PC-9 (cell line): Measurements from ENCODE around the gene OGDHL. TPM values are rescaled to one million over a fixed set of nuclear protein-coding genes. Genes with fewer than 3 reads are reported as not detected.
A peak's percentile ranks its signal among the peaks of the same experiment; 100 is the strongest.

Source experiments
- BruUV-seq: library from RNA; stranded (reverse); fragments of 400-500 nt; replicated peaks from 2 replicates; lab custom pipeline; 2021; lab: Mats Ljungman, UMichigan
- CTCF ChIA-PET: fragments of 300-600 bp; sonication (Branson Sonifier 250); formaldehyde crosslinking; loops from one replicate; lab custom pipeline; 2022; ENCODE audit warnings: antibody characterized with exemption; lab: Charles Lee
- POLR2A ChIA-PET: fragments of 300-600 bp; sonication (Branson Sonifier 250); formaldehyde crosslinking; loops from one replicate; lab custom pipeline; 2022; ENCODE audit warnings: antibody characterized with exemption; ENCODE audit not compliant: unreplicated experiment; lab: Charles Lee
- DNase-seq, 2 experiments: peaks; one replicate each; pipeline versions ENCODE4 v3.0.0 to v3.0.0-alpha.2; 2015 to 2022; ENCODE audit warnings: mixed read lengths in 1 of 2
- H2AFZ ChIP-seq: fragments of 200-600 bp; sonication (generic); 2 replicates; pipeline ENCODE4 v1.8.1; 2017; ENCODE audit warnings: antibody characterized with exemption
- H3F3A ChIP-seq: fragments of 200-600 bp; sonication (generic); 2 replicates; pipeline ENCODE4 v1.8.1; 2017; ENCODE audit warnings: antibody characterized with exemption, mild to moderate bottlenecking, low read depth; ENCODE audit not compliant: insufficient read depth
- H3K27ac ChIP-seq: fragments of 200-600 bp; sonication (generic); 2 replicates; pipeline ENCODE4 v1.6.1; 2016; ENCODE audit warnings: mixed run types
- H3K27me3 ChIP-seq: fragments of 200-600 bp; sonication (generic); 2 replicates; pipeline ENCODE4 v1.6.1; 2016; ENCODE audit warnings: low read depth, mixed run types; ENCODE audit not compliant: insufficient read depth
- H3K36me3 ChIP-seq: fragments of 200-600 bp; sonication (generic); 2 replicates; pipeline ENCODE4 v1.6.1; 2016; ENCODE audit warnings: low read depth, mixed run types
- H3K4me1 ChIP-seq: fragments of 200-600 bp; sonication (generic); replicated peaks from 2 replicates; pipeline ENCODE4 v1.6.1; 2016; ENCODE audit warnings: mixed run types; ENCODE audit not compliant: insufficient read depth
- H3K4me2 ChIP-seq: fragments of 200-600 bp; sonication (generic); 2 replicates; pipeline ENCODE4 v1.6.1; 2017; ENCODE audit warnings: mixed run types
- H3K4me3 ChIP-seq: fragments of 200-600 bp; sonication (generic); 2 replicates; pipeline ENCODE4 v1.6.1; 2016; ENCODE audit warnings: mixed run types
- H3K79me2 ChIP-seq: fragments of 200-600 bp; sonication (generic); 2 replicates; pipeline ENCODE4 v1.6.1; 2017; ENCODE audit warnings: low read depth, mixed run types
- H3K9me2 ChIP-seq: fragments of 200-600 bp; sonication (generic); 2 replicates; pipeline ENCODE4 v1.8.1; 2017; ENCODE audit warnings: mild to moderate bottlenecking; ENCODE audit not compliant: insufficient read depth
- H3K9me3 ChIP-seq: fragments of 200-600 bp; sonication (generic); 2 replicates; pipeline ENCODE4 v1.8.1; 2016; ENCODE audit warnings: low read depth; ENCODE audit not compliant: insufficient read depth
- H4K20me1 ChIP-seq: fragments of 200-600 bp; sonication (generic); 2 replicates; pipeline ENCODE4 v1.8.1; 2017; ENCODE audit not compliant: insufficient read depth
- EZH2 ChIP-seq: fragments of 200-600 bp; sonication (generic); IDR thresholded peaks from 2 replicates; pipeline ENCODE4 v1.8.0; 2017; ENCODE audit warnings: antibody characterized with exemption, low read depth
- intact Hi-C: fragments of 100-400 bp; cut with micrococcal nuclease; formaldehyde crosslinking; loops from one replicate; pipeline ENCODE4 v1.10.0; 2022; ENCODE audit not compliant: unreplicated experiment
- total RNA-seq: library from RNA; stranded (reverse); gene quantifications from 2 replicates; pipeline ENCODE4 v1.2.3, GENCODE V29; 2021
- TF ChIP-seq, protein P1 (sequence below): fragments of 200-600 bp; sonication (generic); conservative IDR thresholded peaks from 2 replicates; pipeline ENCODE4 v1.6.1; 2017; ENCODE audit warnings: mixed run types, antibody characterized with exemption, mild to moderate bottlenecking, moderate library complexity

Gene OGDHL
- total RNA-seq, 1 experiment from 2014 or later, result not detected

DNA sequence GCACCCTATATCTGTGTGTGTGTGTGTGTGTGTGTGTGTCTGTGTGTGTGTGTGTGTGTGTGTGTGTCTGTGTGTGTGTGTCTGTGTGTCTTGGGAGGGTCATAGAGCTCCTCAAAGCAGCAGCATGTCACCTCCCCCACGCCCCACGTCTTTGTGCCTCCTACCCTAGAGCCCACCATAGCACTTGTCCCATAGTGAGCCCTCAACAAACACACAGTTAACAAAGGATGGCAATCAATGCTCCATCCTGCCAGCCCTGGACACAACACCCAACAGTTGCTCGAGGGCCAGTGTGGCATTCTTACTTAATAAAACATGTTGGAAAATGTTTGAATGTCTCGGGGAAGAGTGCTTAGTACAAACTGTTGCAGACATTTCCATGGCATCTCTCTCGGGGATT, 52.2 kb downstream of the OGDHL start:
- Histone ChIP-seq H3K4me3 (no peak overlapping the region), H3K9me2 (peaks cover 5% of the 10 kb centered on the region; the same call in 1 of the 2 replicates), H3K4me1 (no peaks in the 10 kb centered on the region), H3K79me2 (no peaks in the 10 kb centered on the region), H3K27me3 (peaks cover 28% of the 10 kb centered on the region), H3K27ac (no peak overlapping the region), H3K9me3 (no peaks in the 10 kb centered on the region), H3K36me3 (no peaks in the 10 kb centered on the region), H4K20me1 (no peaks in the 10 kb centered on the region), H3F3A (no peaks in the 10 kb centered on the region), H3K4me2 (no peak overlapping the region), H2AFZ (no peak overlapping the region)
- BruUV-seq, result no TSS peak
- intact Hi-C loops, result no loop called here
- TF ChIP-seq EZH2, result no peak
- TF ChIP-seq, protein P1, sequence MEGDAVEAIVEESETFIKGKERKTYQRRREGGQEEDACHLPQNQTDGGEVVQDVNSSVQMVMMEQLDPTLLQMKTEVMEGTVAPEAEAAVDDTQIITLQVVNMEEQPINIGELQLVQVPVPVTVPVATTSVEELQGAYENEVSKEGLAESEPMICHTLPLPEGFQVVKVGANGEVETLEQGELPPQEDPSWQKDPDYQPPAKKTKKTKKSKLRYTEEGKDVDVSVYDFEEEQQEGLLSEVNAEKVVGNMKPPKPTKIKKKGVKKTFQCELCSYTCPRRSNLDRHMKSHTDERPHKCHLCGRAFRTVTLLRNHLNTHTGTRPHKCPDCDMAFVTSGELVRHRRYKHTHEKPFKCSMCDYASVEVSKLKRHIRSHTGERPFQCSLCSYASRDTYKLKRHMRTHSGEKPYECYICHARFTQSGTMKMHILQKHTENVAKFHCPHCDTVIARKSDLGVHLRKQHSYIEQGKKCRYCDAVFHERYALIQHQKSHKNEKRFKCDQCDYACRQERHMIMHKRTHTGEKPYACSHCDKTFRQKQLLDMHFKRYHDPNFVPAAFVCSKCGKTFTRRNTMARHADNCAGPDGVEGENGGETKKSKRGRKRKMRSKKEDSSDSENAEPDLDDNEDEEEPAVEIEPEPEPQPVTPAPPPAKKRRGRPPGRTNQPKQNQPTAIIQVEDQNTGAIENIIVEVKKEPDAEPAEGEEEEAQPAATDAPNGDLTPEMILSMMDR, result no peak
- DNase-seq, result no peak
- CTCF ChIA-PET, result no interaction called here
- POLR2A ChIA-PET, result no interaction called here

DNA sequence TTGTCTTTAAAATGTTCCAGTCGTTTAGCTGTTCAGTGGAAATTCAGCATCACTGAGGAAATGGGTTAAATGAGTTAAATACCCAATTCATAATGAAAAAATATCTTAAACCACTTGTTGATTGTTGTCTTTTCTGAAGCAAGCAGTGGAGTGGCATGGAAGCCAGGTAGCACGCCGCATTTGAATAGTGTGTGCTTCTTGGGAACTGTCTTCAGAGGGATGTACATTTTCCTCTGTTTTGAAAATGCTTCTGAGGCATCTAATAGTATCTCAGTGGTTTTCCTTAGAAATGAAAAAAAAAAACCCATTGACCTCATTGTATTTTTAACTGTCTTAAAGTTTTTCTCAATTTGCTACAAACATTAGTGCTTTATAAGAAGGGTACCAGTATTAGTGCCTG, 54.5 kb downstream of the OGDHL start:
- H3K36me3 ChIP-seq, result no peaks in the 10 kb centered on the region
- no peak overlapping the region for H3K4me2 ChIP-seq
- H3K27me3 ChIP-seq, result peaks cover 30% of the 10 kb centered on the region
- peaks cover 5% of the 10 kb centered on the region; the same call in 1 of the 2 replicates for H3K9me2 ChIP-seq
- CTCF ChIA-PET, result interaction anchor here (0.6 kb wide), 1 partner anchor 257 kb away, joined by 5 read pairs; no protein-coding TSS in a partner anchor
- no peak for DNase-seq
- H3F3A ChIP-seq, result no peaks in the 10 kb centered on the region
- H2AFZ ChIP-seq, result no peak overlapping the region
- no peaks in the 10 kb centered on the region for H3K79me2 ChIP-seq
- H3K4me3 ChIP-seq, result no peak overlapping the region
- intact Hi-C loops, result no loop called here
- TF ChIP-seq EZH2, result no peak
- TF ChIP-seq, protein P1, result no peak
- no peaks in the 10 kb centered on the region for H4K20me1 ChIP-seq
- no peak overlapping the region for H3K27ac ChIP-seq
- POLR2A ChIA-PET, result no interaction called here
- H3K4me1 ChIP-seq, result no peaks in the 10 kb centered on the region
- BruUV-seq, result no TSS peak
- H3K9me3 ChIP-seq, result no peaks in the 10 kb centered on the region

GRCh38 chr10:49700997-49701396, 61.1 kb downstream of the OGDHL start:
- Histone ChIP-seq H3F3A (no peaks in the 10 kb centered on the region), H3K4me3 (no peak overlapping the region), H3K36me3 (no peaks in the 10 kb centered on the region), H4K20me1 (no peaks in the 10 kb centered on the region), H3K27me3 (peaks cover 24% of the 10 kb centered on the region), H3K4me1 (no peaks in the 10 kb centered on the region), H3K4me2 (no peak overlapping the region), H3K9me3 (no peaks in the 10 kb centered on the region), H3K27ac (no peak overlapping the region), H2AFZ (no peak overlapping the region), H3K79me2 (no peaks in the 10 kb centered on the region), H3K9me2 (peaks cover 5% of the 10 kb centered on the region; the same call in 1 of the 2 replicates)
- peak in 1 of 2 experiments; percentile 54 for DNase-seq
- TF ChIP-seq, protein P1, result no peak; the same call in 1 of the 2 replicates
- no peak for TF ChIP-seq EZH2
- POLR2A ChIA-PET, result no interaction called here
- CTCF ChIA-PET, result no interaction called here
- no TSS peak for BruUV-seq
- intact Hi-C loops, result no loop called here
